Middle frontal gyrus (tissue), 1 donor: ENCODE results near the gene IL1RAP.
A peak's percentile ranks its signal among the peaks of the same experiment; 100 is the strongest.
"Not testable (repeated sequence)": the region's sequence is repeated elsewhere in the genome, so short reads cannot be mapped to it uniquely, and the experiment has no call there.

Source experiments
- DNase-seq: peaks from one replicate; pipeline ENCODE4 v3.0.0-alpha.2; 2015; ENCODE audit warnings: low spot score; ENCODE audit errors: extremely low spot score

IL1RAP gene

DNA sequence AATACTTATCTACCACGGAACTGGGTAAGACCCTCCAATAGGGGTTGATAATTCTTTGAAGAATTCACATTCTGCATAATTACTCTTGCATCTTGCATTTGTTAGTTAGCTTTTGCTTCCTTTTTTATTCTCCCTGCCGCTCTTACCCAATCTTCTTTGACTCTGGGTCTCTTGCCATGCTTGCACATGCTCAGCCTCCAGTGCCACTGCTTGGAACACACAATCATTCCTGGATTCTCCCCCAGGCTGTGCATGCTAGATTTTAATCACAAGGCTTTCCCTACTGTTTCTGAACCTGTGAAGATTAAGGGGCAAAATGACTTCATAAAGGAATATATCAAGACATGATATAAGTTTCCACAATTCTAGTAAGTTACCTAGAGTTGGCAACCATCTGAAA lies 133.1 kb downstream of the IL1RAP start:
- DNase-seq, result no peak

DNA sequence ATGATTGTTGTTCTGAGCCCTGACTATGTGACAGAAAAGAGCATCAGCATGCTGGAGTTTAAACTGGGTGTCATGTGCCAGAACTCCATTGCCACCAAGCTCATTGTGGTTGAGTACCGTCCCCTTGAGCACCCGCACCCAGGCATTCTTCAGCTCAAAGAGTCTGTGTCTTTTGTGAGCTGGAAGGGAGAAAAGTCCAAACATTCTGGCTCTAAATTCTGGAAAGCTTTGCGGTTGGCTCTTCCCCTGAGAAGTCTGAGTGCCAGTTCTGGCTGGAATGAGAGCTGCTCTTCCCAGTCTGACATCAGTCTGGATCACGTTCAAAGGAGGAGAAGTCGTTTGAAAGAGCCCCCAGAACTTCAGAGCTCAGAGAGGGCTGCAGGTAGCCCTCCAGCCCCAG lies 142.0 kb downstream of the IL1RAP start:
- no peak for DNase-seq

DNA sequence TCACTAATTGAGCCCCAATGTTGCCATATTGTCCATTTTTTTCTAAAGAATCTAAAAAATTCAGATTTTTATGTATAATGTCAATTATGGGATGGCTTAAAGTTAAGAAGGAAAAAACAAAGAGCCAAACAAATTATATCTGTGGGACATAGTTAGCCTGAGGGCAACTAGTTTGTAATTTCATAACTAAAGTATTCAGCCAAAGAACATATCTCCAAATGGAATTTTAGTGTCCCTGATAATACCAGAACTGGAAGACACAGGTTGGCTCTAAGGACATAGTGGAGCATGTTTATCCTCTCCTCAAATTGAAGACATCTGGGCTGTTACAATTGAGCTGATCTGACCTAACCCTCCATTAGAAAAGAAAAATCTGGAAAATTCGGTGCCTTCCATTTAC lies 144.2 kb downstream of the IL1RAP start:
- no peak for DNase-seq

DNA sequence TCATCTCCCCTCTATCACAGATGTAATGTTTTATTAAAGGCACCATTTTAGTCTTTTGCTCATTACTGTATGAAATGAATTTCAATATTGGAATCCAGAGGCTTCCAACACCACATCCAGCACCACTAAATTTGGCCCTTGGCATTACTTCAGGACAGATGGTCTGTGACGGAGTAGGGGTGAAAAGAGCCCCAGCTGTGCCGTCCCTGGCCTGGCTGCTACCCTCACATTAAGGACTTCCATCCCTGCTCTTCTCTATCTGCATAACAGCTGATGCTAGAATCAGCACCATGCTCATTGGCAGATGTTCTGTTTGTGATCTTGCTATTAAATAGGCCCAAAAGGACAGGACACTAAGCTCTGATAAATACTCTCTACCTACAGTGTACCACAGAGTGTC lies 152.9 kb downstream of the IL1RAP start:
- DNase-seq, result no peak

DNA sequence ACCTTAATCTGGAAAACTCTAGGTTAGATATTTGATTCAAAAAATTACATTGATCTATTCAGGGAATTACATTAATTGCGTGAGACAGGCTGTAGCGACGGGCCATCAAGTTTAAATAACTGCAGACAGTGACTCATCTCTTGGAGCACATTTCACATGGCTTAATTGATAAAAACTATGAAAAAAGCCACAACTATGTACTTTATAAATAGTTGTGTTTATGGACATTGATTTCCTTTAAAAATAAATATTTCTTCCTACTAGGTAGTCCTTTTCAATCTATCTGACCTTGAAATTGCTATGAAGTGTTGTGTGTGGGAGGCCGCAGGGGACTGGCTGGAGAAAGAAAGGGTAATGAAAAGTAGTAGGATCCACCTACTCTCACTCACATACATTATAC lies 157.8 kb downstream of the IL1RAP start:
- no peak for DNase-seq

DNA sequence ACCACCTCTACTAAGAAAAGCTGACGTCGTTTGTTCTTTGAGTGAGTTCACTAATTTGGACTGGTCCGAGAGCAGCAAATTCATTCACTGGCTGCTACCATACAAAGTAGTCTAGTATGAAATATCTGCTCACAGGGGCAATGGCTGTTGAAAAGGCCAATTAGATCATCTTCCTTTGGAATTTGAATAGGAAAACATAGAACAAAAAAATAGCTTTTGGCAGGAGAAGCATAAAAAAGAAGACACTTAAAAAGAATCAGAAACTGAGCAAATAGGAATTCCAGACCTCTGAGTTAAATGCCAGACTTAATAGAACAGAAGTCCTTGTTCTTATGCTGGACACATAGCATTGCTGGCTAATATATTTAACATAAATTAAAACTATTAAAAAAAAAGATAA lies 159.3 kb downstream of the IL1RAP start:
- DNase-seq, result no peak

DNA sequence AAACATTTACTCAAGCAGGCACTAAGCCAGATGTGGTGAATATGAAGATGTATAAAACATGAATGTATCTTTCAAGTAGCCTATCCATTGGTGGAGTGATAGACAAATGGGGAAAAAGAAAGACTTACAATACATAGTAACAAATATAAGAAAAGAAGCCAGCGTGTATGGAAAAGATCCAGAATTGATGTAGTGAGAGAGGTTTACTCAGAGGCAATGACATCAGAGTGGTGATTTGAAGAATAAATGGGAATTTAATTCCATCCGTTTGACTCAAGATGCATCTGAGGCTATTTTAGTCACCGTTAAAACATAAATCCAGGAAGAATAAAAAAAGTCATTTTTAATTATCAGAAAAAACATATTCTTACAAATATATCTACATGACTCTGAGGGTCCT lies 162.6 kb downstream of the IL1RAP start:
- no peak for DNase-seq

DNA sequence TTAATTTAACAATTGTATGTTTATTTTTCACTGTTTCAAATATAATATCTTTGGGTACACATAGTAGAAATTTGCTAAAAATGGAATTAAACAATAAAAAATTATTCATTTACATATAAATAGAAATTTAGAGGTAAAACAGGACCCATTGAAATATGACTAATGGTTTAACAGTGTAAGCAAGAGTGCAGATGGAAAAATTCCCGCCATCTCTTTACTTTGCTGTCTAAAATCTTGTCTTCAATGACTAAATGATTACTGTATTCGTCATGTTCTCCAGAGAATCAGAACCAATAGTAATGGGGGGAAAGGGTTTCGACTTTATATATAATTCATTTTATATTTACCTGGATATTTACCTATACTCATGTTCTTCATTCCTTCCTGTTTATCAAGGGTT lies 163.1 kb downstream of the IL1RAP start:
- DNase-seq, result no peak

DNA sequence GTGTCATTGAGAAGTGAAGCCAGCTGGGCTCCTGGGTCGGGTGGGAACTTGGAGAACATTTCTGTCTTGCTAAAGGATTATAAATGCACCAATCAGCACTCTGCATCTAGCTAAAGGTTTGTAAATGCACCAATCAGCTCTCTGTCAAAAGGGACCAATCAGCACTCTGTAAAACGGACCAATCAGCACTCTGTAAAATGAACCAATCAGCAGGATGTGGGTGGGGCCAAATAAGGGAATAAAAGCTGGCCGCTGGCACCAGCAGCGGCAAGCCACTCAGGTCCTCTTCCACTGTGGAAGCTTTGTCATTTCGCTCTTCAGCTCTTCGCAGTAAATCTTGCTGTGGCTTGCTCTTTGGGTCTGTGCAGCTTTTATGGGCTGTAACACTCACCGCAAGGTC lies 164.0 kb downstream of the IL1RAP start:
- not testable (repeated sequence) for DNase-seq

DNA sequence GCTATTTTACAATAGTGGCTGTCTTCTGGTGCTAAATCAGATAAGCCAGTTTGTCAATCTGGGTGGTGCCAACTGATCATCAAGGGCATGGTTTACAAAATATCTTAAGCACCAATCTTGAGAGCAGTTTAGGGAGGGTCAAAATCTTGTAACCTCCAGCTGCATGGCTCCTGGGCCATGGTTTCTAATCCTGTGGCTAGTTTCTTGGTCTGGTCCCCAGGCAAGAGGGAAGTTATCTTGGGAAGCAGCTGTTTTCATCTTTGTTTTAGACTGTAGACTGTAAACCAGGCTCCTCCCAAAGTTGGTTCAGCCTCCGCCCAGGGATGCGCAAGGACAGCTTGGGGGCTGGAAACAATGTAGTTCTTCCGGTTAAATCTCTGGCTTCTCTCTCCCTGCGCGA lies 166.8 kb downstream of the IL1RAP start:
- no peak for DNase-seq

DNA sequence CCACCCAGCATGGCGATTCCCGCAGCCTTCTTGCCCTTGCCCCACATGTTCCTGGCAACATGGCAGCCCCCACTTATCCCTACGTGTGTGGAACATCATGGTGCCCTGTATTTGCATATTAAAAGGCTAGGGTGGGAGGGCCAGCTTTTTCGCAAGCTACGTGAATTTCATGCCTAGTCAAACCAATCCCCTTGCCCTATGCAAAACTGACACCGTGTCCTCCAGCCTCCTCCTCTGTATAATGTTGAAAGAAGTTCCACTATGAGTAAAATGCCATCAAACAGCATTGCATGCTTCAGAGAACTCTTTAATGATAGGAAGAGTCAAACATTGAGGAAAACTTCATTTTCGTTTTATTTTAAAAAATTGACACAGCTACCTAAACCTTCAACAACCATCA lies 170.9 kb downstream of the IL1RAP start:
- DNase-seq, result no peak

DNA sequence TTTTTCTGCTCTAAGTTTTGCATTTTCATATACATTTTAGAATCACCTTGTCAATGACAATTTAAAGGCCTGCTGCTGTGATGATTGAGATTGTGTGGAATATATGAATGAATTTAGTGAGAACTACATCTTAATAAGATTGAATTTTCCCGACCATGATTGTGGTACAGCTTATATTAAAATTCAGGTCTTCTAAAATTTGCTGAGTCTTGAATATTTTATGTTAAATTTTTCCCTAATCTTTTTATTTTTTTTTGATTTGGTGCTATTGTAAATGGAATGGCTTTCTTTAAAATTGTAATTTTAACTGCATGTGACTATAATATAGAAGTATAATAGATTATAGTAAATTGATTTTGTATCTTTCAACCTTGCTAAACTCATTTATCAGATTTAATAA lies 172.1 kb downstream of the IL1RAP start:
- no peak for DNase-seq

DNA sequence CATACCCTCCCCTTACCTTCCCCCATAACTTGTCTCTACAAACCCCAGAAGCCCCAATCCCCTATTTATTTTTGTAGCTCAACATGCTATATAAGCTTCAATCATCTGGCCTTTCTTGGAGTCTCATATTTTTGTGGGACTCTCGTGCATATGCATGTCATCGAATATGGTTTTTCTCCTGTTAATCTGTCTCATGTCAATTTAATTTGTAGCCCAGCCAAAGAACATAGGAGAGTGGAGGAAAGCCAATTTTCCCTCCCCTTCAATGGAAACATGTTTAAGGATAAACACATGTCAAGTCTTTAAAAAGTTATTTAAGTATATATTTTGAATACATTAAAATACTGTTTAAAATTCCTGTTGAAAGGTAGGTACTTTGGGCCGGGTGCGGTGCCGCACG lies 176.4 kb downstream of the IL1RAP start:
- DNase-seq, result no peak

DNA sequence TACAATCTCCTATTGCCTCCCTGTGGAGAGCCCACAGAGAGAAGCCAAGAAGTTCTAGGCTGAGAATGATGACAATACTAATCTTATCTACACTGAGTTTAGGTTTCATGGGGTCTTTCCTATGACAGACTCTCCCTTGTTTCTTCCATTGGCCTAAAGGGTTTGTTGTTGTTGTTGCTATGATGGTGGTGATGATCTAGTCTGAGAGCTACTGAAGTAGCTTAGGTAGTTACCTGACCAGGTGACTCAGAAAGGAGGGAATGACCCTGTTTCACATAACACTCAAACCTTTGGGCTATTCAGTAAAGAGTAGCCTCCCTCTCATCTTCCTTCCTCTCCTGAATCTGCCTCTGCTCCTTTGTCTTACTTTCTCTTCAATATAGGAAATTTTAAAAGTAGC lies 178.4 kb downstream of the IL1RAP start:
- no peak for DNase-seq

DNA sequence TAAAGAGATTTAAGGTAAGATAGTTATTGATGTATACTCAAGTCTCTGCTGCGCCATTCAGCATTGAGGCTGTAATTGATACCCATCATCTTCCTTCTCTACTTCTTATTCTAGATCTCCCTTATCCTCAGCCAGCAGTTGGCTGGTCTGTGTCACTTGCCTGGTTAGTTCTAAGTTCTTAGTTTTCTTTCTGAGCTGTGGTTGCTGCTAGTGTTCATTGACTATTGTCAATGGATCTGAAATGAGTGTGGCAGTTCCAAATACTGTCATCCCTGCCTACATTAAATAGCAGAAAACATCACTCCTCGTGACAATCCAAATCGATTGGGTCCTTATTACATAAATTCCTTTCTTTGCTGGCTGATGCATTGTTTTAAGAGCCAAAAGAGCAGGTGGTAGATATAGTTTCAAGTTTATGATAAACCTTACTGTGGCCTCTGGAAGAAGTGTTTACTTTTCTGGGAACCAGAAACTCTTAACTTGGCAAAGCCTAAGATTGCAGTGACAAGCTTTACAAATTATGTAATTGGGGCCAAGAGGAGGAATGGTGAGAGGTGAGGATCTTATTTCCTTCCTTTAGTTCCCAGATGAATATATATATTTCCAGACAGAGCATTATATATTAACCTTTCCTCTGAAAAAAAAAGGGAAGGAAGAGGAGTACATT lies 180.6 kb downstream of the IL1RAP start:
- no peak for DNase-seq

DNA sequence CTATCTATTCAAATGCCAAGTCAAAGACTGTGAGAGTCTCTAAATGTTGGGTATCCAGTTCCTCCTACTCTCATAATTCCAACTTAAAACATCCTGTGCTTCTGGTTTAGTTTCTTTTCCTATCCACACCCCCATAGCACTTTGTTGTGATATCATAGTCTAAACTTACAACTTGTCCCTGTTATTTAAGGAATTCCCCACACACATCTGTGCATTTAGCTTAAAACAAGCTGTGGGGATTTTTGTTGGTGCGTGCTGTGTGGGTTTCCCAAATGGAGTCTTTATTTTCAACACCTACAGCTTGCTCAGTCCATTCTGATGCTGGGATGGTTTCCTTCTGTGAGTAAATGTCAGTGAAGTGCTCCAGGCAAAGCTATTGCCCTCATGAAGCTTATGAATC lies 181.3 kb downstream of the IL1RAP start:
- peak; percentile 27 for DNase-seq

DNA sequence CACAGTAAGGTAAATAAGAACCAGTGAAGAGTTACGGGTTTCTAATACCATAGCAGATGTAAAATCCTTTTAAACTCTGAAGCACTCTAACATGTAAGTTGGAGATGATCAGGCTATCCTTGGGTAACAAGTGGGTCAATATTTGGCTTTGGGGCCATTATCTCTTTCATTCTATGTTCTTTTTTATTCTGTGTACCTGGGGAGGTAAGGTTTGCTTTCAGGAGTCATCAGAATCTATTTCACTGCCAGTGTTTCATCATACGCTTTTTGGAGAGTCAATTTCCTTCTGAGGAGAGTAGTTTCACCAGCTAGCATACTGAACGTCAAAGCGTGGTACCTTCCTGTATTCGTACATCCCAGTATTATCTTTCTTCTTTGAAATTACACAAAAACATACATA lies 182.1 kb downstream of the IL1RAP start:
- DNase-seq, result no peak

DNA sequence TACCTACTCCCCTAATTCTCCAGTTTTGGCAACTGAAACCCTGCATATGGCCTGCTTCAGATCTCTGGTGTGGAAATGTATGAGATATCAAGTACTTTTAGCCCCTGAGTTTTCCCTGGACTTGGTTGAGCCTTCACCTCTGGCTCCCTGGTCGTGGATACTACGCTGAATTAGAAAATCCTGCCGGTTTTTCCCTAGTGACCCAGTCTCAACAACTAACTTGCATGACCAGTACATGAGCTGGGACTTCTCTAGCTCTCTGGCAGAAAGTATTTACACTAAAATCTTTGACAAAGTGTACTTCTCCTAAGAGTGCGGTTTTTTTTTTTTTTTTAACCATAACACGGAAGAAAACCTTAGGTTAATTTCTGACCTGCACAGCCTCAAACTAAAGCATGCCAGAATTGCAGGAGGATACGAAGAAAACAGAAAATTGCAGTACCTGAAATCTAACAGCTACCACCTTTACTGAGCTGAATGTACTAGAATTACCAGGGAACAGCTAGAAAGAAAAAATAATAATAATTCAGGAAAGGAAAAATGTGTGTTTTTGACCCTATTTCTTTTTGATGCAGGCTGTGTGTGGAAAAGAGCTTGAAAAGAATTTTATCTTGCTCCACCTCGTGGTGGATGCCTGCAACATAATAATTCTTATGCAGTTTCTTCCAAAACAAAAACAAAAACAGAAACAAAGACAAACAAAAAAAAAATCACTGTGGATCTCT lies 183.1 kb downstream of the IL1RAP start:
- DNase-seq, result no peak

DNA sequence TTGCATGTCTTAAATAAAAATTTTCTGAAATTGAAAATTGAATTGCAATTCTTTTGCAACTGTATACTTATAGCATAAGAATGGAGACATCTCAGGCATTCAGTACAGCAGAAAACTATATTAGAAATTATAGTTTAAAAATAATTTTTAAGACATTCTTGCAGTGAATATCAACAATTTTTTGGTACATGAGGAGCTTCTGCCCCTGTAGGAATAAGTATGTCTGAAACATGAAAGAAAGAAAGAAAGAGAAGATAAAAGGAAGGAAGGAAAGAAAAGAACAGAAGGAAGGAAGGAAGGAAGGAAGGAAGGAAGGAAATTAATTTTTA lies 183.6 kb downstream of the IL1RAP start:
- DNase-seq, result no peak

DNA sequence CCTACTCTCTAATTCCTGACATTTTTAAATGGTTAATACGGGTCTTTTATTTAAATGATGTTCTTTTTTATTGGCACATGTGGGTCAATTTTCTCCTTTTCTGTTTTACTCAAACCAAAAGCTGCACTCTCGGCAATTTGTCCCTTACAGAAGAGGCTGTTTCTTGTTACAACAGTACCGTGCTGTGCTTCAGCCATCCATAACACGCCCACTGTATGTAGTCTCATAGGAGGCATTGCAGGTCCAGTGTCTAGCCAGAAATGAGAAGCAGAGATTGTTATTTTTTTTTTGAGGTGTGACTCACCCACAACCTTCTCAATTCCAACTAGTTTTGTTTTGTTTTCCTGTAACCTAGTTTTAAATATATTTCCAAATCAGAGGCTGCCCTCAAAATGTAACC lies 184.0 kb downstream of the IL1RAP start:
- no peak for DNase-seq

DNA sequence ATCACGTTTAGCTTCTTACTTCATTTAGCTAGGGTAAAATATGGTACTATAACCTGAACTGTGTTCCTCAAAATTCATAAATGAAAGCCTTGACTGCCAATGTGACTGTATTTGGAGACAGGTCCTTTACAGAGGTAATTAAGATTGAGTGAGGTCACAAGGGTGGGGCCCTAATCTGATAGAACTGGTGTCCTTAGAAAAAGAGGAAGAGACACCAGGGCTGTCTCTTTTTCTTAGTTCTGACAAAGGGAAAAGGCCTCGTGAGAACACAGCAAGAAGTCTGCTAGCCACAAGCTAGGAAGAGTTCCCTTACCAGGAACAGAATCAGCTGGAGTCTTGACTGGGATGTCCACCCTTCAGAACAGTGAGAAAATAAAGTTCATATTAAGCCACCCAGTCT lies 185.9 kb downstream of the IL1RAP start:
- DNase-seq, result no peak

DNA sequence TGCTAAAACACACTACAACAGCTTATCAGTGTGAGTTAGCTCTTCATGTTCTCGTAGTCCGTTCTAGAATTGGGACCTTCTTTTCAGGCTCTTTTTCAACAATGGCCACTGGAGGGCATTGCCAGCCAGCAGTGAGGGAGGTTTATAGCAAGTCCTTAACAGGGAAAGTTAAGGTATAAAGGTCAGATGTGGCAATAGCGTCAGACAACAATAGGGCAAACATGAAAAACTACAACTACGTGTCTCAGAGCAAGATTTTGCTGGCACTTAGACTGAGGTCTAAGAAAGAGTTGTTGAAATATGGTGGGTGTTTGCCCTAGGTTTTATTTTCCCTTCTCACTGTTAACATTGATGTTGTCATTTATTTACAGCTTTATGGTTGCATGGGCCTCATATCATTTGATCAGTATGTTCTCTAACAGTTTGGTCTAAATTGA lies 187.2 kb downstream of the IL1RAP start:
- DNase-seq, result no peak

DNA sequence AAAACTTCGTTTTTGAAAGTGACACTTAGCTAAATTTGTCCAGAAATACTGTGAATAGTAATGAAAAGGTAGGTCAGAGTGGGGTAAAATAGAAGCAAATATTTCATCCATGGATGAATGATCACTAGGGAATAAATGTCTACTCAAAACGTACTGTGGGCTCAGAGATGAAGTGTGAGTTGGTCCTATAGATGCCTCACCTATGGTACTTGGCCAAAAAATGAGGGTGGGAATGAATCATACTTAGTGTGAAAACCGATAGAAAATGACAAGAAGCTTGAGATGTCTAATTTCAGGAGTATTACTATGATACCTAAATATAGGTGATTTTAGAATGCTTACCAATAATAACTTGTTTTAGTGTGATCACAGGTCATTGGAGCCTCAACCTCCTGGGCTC lies 192.7 kb downstream of the IL1RAP start:
- DNase-seq, result no peak
